OCI-LY1 (cell line): ENCODE measurements around the gene ETDA.

Experiments
- CTCF ChIP-seq: fragments of 200-600 bp; sonication (generic), shearing (Covaris generic); IDR thresholded peaks from 2 replicates; pipeline ENCODE4 v1.5.1; 2017; ENCODE audit warnings: mild to moderate bottlenecking, antibody characterized with exemption, low read length, moderate library complexity, mixed read lengths
- EZH2 ChIP-seq: fragments of 200-600 bp; sonication (generic), shearing (Covaris generic); IDR thresholded peaks from 2 replicates; pipeline ENCODE4 v1.8.0; 2017; ENCODE audit warnings: borderline replicate concordance, mixed run types, mild to moderate bottlenecking, antibody characterized with exemption, low read length, moderate library complexity, mixed read lengths

DNA sequence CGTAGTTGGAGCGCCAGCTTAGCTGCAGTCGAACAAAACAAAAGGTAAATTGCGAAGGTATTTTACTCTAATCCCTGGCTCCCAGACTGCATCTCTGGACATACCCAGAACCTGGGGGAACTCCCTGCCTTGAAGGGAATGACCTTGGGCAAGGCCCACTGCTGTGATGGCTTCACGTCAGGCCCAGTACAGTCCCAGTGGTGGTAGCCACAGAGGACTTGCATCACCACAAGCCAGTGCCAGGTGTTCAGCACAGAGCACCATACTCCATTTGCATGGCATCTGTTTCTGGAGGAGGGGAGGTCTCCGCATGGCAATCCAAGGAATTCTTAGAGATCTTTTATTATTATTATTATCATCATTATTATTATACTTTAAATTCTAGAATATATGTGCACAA lies 5.6 kb downstream of the ETDA start:
- TF ChIP-seq CTCF = no peak
- no peak for TF ChIP-seq EZH2
